ENCODE results near the gene HBS1L.

HBS1L gene

GRCh38 chr6:135054569-135055498, at the start of gene HBS1L:
Gene HBS1L (minus strand): TSS chr6:135054822. CDS start chr6:135054691, 131 bp downstream.
- peak within 1 kb of the TSS; percentile 73 to 99 (median 95) for H3K9ac ChIP-seq (ENCODE audit: low read length in 5 of 5)
- peak within 1 kb of the TSS; percentile 91 to 99 (median 94) for H3K4me3 ChIP-seq (ENCODE audit: low read depth in 1 of 5, low read length in 5 of 5)

DNA sequence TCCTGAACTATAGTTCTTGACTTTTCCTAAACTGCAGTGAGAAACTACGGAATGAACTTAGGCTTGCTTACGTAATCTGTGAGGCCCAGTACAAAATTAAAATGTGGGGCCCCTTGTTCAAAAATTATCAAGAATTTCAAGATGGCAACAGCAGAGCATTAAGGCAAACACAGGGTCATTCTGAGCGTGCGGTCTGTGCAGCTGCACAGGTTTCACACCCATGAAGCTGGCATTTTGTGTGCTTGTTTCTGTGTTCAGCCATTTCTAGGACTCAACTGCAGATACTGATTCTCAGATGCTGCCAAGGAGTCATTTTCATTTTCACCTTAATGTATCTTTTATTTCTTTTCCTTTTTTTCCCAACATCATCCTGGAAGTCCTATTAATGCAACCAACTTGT, 49.6 kb upstream of the HBS1L start:
- Histone ChIP-seq H3K27me3 (ENCODE audit: control insufficient read depth in 5 of 5, insufficient read depth in 4 of 5, low read length in 5 of 5) (no peaks in the 10 kb centered on the region), H3K27ac (ENCODE audit: low read depth, low read length) (no peak overlapping the region), H3K4me1 (ENCODE audit: control insufficient read depth in 5 of 5, insufficient read depth in 5 of 5, low read length in 5 of 5) (no peaks in the 10 kb centered on the region), H3K4me3 (ENCODE audit: low read depth in 1 of 5, low read length in 5 of 5) (no peak overlapping the region), H3K36me3 (ENCODE audit: control insufficient read depth in 5 of 5, insufficient read depth in 5 of 5, low read length in 5 of 5) (no peaks in the 10 kb centered on the region), H3K9ac (ENCODE audit: low read length in 5 of 5) (no peak overlapping the region), H3K9me3 (ENCODE audit: control insufficient read depth in 5 of 5, low read length in 5 of 5) (no peaks in the 10 kb centered on the region)

More at GRCh38 chr6:135054569-135055498, at the start of gene HBS1L:
- H3K9me3 ChIP-seq (ENCODE audit: control insufficient read depth in 5 of 5, low read length in 5 of 5) = no peaks in the 10 kb centered on the region
- H3K27me3 ChIP-seq (ENCODE audit: control insufficient read depth in 5 of 5, insufficient read depth in 4 of 5, low read length in 5 of 5) = no peaks in the 10 kb centered on the region
- H3K4me1 ChIP-seq (ENCODE audit: control insufficient read depth in 5 of 5, insufficient read depth in 5 of 5, low read length in 5 of 5) = peaks cover 0 to 21% (median 20%) of the 10 kb centered on the region in 5 donors
- peak within 1 kb of the TSS; percentile 87 for H3K27ac ChIP-seq (ENCODE audit: low read depth, low read length)
- peaks cover 0 to 3% (median 1%) of the 10 kb centered on the region in 5 donors for H3K36me3 ChIP-seq (ENCODE audit: control insufficient read depth in 5 of 5, insufficient read depth in 5 of 5, low read length in 5 of 5)

- no peaks in the 10 kb centered on the region for H3K4me1 ChIP-seq (ENCODE audit: control insufficient read depth in 5 of 5, insufficient read depth in 5 of 5, low read length in 5 of 5)
- no peak overlapping the region for H3K4me3 ChIP-seq (ENCODE audit: low read depth in 1 of 5, low read length in 5 of 5)
- H3K9ac ChIP-seq (ENCODE audit: low read length in 5 of 5) = no peak overlapping the region
- no peak overlapping the region for H3K27ac ChIP-seq (ENCODE audit: low read depth, low read length)
- no peaks in the 10 kb centered on the region for H3K27me3 ChIP-seq (ENCODE audit: control insufficient read depth in 5 of 5, insufficient read depth in 4 of 5, low read length in 5 of 5)
- H3K36me3 ChIP-seq (ENCODE audit: control insufficient read depth in 5 of 5, insufficient read depth in 5 of 5, low read length in 5 of 5) = no peaks in the 10 kb centered on the region
- H3K9me3 ChIP-seq (ENCODE audit: control insufficient read depth in 5 of 5, low read length in 5 of 5) = no peaks in the 10 kb centered on the region
These were observed 47.6 kb upstream of the HBS1L start for GRCh38 chr6:135102191-135102590.

DNA sequence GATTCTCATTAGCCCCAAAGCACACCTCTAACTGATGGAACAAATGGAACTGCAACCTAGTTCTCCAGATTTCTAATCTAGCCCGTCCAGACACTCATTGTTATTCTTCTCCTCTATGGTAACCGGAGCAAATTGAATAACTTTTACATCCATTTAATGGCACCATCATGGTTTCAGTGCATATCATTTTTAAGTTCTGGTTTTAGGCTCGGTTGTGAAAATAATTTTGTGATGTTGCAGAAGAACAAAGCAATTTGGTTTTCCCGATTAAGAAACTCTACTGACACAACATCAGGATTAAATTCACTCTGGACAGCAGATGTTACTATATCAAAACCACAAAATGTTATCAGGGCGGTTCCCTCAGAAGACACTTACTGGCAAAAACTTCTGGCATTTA, 42.5 kb upstream of the HBS1L start:
- Histone ChIP-seq H3K36me3 (ENCODE audit: control insufficient read depth in 5 of 5, insufficient read depth in 5 of 5, low read length in 5 of 5) (no peaks in the 10 kb centered on the region), H3K9me3 (ENCODE audit: control insufficient read depth in 5 of 5, low read length in 5 of 5) (no peaks in the 10 kb centered on the region), H3K9ac (ENCODE audit: low read length in 5 of 5) (no peak overlapping the region)

GRCh38 chr6:135096403-135097130, 41.9 kb upstream of the HBS1L start:
- H3K9ac ChIP-seq (ENCODE audit: low read length in 5 of 5) = no peak overlapping the region
- H3K27me3 ChIP-seq (ENCODE audit: control insufficient read depth in 5 of 5, insufficient read depth in 4 of 5, low read length in 5 of 5) = no peaks in the 10 kb centered on the region
- H3K4me3 ChIP-seq (ENCODE audit: low read depth in 1 of 5, low read length in 5 of 5) = no peak overlapping the region
- no peaks in the 10 kb centered on the region for H3K36me3 ChIP-seq (ENCODE audit: control insufficient read depth in 5 of 5, insufficient read depth in 5 of 5, low read length in 5 of 5)
- H3K4me1 ChIP-seq (ENCODE audit: control insufficient read depth in 5 of 5, insufficient read depth in 5 of 5, low read length in 5 of 5) = no peaks in the 10 kb centered on the region
- H3K9me3 ChIP-seq (ENCODE audit: control insufficient read depth in 5 of 5, low read length in 5 of 5) = no peaks in the 10 kb centered on the region
- no peak overlapping the region for H3K27ac ChIP-seq (ENCODE audit: low read depth, low read length)

More for the DNA sequence above, 42.5 kb upstream of the HBS1L start:
- Histone ChIP-seq H3K27me3 (ENCODE audit: control insufficient read depth in 5 of 5, insufficient read depth in 4 of 5, low read length in 5 of 5) (no peaks in the 10 kb centered on the region), H3K27ac (ENCODE audit: low read depth, low read length) (no peak overlapping the region), H3K4me3 (ENCODE audit: low read depth in 1 of 5, low read length in 5 of 5) (no peak overlapping the region), H3K4me1 (ENCODE audit: control insufficient read depth in 5 of 5, insufficient read depth in 5 of 5, low read length in 5 of 5) (no peaks in the 10 kb centered on the region)

GRCh38 chr6:135095716-135096115, 41.1 kb upstream of the HBS1L start:
- H3K9me3 ChIP-seq (ENCODE audit: control insufficient read depth in 5 of 5, low read length in 5 of 5) = no peaks in the 10 kb centered on the region
- no peak overlapping the region for H3K27ac ChIP-seq (ENCODE audit: low read depth, low read length)
- H3K4me3 ChIP-seq (ENCODE audit: low read depth in 1 of 5, low read length in 5 of 5) = no peak overlapping the region
- no peaks in the 10 kb centered on the region for H3K4me1 ChIP-seq (ENCODE audit: control insufficient read depth in 5 of 5, insufficient read depth in 5 of 5, low read length in 5 of 5)
- no peak overlapping the region for H3K9ac ChIP-seq (ENCODE audit: low read length in 5 of 5)
- no peaks in the 10 kb centered on the region for H3K36me3 ChIP-seq (ENCODE audit: control insufficient read depth in 5 of 5, insufficient read depth in 5 of 5, low read length in 5 of 5)
- H3K27me3 ChIP-seq (ENCODE audit: control insufficient read depth in 5 of 5, insufficient read depth in 4 of 5, low read length in 5 of 5) = no peaks in the 10 kb centered on the region

DNA sequence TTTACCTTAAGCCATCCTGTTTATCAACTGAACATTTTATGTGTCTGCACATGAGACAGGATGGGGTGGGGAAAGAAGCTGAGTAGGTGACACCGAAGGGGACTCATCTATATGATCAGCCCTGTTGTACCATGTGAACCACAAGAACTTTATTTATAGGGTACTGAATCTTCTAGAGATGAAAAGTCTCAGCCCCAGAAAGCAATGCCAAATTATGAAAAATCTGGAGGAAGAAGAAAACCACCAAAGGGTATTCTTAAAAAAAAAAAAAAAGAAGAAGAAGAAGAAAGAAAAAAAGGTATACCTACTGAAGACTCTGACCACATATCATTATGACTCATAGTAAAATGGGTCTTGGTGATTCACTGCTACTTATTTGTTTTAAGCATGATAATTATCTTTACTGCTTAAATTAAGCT, 39.8 kb upstream of the HBS1L start:
- Histone ChIP-seq H3K36me3 (ENCODE audit: control insufficient read depth in 5 of 5, insufficient read depth in 5 of 5, low read length in 5 of 5) (no peaks in the 10 kb centered on the region), H3K4me1 (ENCODE audit: control insufficient read depth in 5 of 5, insufficient read depth in 5 of 5, low read length in 5 of 5) (no peaks in the 10 kb centered on the region), H3K27ac (ENCODE audit: low read depth, low read length) (no peak overlapping the region), H3K9me3 (ENCODE audit: control insufficient read depth in 5 of 5, low read length in 5 of 5) (no peaks in the 10 kb centered on the region), H3K9ac (ENCODE audit: low read length in 5 of 5) (no peak overlapping the region), H3K4me3 (ENCODE audit: low read depth in 1 of 5, low read length in 5 of 5) (no peak overlapping the region), H3K27me3 (ENCODE audit: control insufficient read depth in 5 of 5, insufficient read depth in 4 of 5, low read length in 5 of 5) (no peaks in the 10 kb centered on the region)

DNA sequence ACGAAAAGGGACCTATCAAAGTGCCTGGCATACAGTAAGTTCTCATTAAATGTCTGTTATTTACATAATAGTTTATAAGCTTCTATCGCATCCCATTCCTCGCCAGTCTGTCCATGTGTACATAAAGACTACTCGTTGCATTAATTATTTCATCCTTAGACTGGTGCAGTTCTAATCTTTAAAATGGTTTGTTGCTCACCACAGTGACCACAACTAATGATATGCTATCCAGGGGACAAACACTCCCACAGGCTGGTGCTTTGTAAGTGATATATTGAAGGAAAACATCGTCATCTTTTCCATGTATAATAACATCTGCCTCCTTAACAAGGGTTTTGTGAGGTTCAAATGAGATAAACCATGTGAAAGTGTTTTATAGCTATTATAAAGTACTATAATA, 39.0 kb upstream of the HBS1L start:
- Histone ChIP-seq H3K36me3 (ENCODE audit: control insufficient read depth in 5 of 5, insufficient read depth in 5 of 5, low read length in 5 of 5) (no peaks in the 10 kb centered on the region), H3K27me3 (ENCODE audit: control insufficient read depth in 5 of 5, insufficient read depth in 4 of 5, low read length in 5 of 5) (no peaks in the 10 kb centered on the region), H3K27ac (ENCODE audit: low read depth, low read length) (no peak overlapping the region), H3K9ac (ENCODE audit: low read length in 5 of 5) (no peak overlapping the region), H3K4me3 (ENCODE audit: low read depth in 1 of 5, low read length in 5 of 5) (no peak overlapping the region), H3K9me3 (ENCODE audit: control insufficient read depth in 5 of 5, low read length in 5 of 5) (no peaks in the 10 kb centered on the region), H3K4me1 (ENCODE audit: control insufficient read depth in 5 of 5, insufficient read depth in 5 of 5, low read length in 5 of 5) (no peaks in the 10 kb centered on the region)

DNA sequence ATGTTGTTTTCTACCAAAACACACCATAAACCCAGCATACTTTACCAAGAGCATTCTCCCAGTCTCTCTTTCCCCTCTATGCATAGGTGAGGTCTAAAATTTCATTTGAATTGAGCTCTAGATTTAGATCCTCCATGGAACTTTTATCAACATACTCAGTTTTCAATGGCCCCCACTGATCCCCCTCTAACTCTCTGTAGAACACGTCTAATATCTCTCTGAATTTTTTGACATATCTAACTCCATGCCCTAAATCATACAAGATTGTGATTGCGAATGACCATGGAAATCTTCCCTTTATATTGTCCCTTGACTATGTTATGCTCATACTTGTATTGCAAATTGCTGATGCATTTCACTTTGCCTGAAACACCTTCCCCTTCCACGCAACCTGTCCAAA, 38.1 kb upstream of the HBS1L start:
- no peak overlapping the region for H3K27ac ChIP-seq (ENCODE audit: low read depth, low read length)
- no peaks in the 10 kb centered on the region for H3K36me3 ChIP-seq (ENCODE audit: control insufficient read depth in 5 of 5, insufficient read depth in 5 of 5, low read length in 5 of 5)
- no peak overlapping the region for H3K9ac ChIP-seq (ENCODE audit: low read length in 5 of 5)
- no peaks in the 10 kb centered on the region for H3K27me3 ChIP-seq (ENCODE audit: control insufficient read depth in 5 of 5, insufficient read depth in 4 of 5, low read length in 5 of 5)
- no peaks in the 10 kb centered on the region for H3K4me1 ChIP-seq (ENCODE audit: control insufficient read depth in 5 of 5, insufficient read depth in 5 of 5, low read length in 5 of 5)
- no peaks in the 10 kb centered on the region for H3K9me3 ChIP-seq (ENCODE audit: control insufficient read depth in 5 of 5, low read length in 5 of 5)
- no peak overlapping the region for H3K4me3 ChIP-seq (ENCODE audit: low read depth in 1 of 5, low read length in 5 of 5)

DNA sequence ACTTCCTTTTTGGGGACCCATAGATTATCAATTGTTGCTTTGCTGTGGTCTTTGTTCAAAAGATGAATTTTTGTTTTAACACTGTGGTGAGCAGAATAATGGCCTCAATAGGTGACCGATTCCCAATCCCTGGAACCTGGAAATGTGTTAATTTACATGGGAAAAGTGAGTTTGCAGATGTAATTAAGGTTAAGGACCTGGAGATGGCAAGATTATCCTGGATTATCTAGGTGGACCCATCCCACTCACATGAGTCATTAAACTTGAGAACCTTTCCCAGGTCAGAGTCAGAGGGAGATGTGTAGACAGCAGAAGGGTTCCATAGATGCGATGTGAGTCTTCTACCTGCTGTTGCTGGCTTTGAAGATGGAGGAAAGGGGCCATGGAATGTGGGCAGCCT, 36.2 kb upstream of the HBS1L start:
- no peaks in the 10 kb centered on the region for H3K27me3 ChIP-seq (ENCODE audit: control insufficient read depth in 5 of 5, insufficient read depth in 4 of 5, low read length in 5 of 5)
- no peak overlapping the region for H3K27ac ChIP-seq (ENCODE audit: low read depth, low read length)
- no peaks in the 10 kb centered on the region for H3K9me3 ChIP-seq (ENCODE audit: control insufficient read depth in 5 of 5, low read length in 5 of 5)
- H3K4me1 ChIP-seq (ENCODE audit: control insufficient read depth in 5 of 5, insufficient read depth in 5 of 5, low read length in 5 of 5) = no peaks in the 10 kb centered on the region
- no peak overlapping the region for H3K4me3 ChIP-seq (ENCODE audit: low read depth in 1 of 5, low read length in 5 of 5)
- no peak overlapping the region for H3K9ac ChIP-seq (ENCODE audit: low read length in 5 of 5)
- no peaks in the 10 kb centered on the region for H3K36me3 ChIP-seq (ENCODE audit: control insufficient read depth in 5 of 5, insufficient read depth in 5 of 5, low read length in 5 of 5)

Measured in subcutaneous abdominal adipose tissue (tissue), 5 donors.